ENCODE data around the gene ZSCAN5C. TPM values are rescaled to one million over a fixed set of nuclear protein-coding genes. Genes with fewer than 3 reads are reported as not detected.

ZSCAN5C gene
- total RNA-seq, 1 donor from 2014 or later: not detected

Other genes with a start within 250 kb of the ZSCAN5C start
- not detected in 2 replicates for gene NLRP5, start 215.5 kb upstream of the ZSCAN5C start, total RNA-seq
- gene ZNF787, start 81.0 kb upstream of the ZSCAN5C start, total RNA-seq: 36.5 and 39.2 TPM in 2 replicates
- 15.5 and 16.0 TPM in 2 replicates for gene ZNF444, start 61.0 kb upstream of the ZSCAN5C start, total RNA-seq
- gene GALP, start 26.3 kb upstream of the ZSCAN5C start, total RNA-seq: not detected in 2 replicates
- gene ZSCAN5B, start 4.5 kb upstream of the ZSCAN5C start, total RNA-seq: not detected in 2 replicates
- 0.21 and 0.46 TPM in 2 replicates for gene EDDM13, start 70.5 kb downstream of the ZSCAN5C start, total RNA-seq
- gene ZSCAN5A, start 112.6 kb downstream of the ZSCAN5C start, total RNA-seq: 5.1 and 7.3 TPM in 2 replicates
- gene ZNF582, start 191.3 kb downstream of the ZSCAN5C start, total RNA-seq: 1.7 and 2.3 TPM in 2 replicates
- 3.2 and 6.3 TPM in 2 replicates for gene ZNF583, start 202.1 kb downstream of the ZSCAN5C start, total RNA-seq